Activated T-helper 17 cell treated with anti-CD3 and anti-CD28 coated beads, Interleukin-2, amount 50 U/mL, for 72 hours (primary cell): Measurements from ENCODE around the gene ARHGAP26. TPM values are rescaled to one million over a fixed set of nuclear protein-coding genes. Genes with fewer than 3 reads are reported as not detected.
A peak's percentile ranks its signal among the peaks of the same experiment; 100 is the strongest.

ENCODE experiments used
- ATAC-seq: fragments of 150-1000 bp; cut with Tn5 transposase; replicated peaks from 2 replicates; pipeline ENCODE4 v1.10.0; 2021; ENCODE audit warnings: mild to moderate bottlenecking, moderate library complexity
- H3K27ac Mint-ChIP-seq: one replicate; pipeline ENCODE4 v1.8.0; 2022; ENCODE audit warnings: mixed read lengths
- H3K27me3 Mint-ChIP-seq: one replicate; pipeline ENCODE4 v1.8.0; 2022; ENCODE audit warnings: mixed read lengths
- H3K36me3 Mint-ChIP-seq: one replicate; pipeline ENCODE4 v1.8.0; 2022; ENCODE audit warnings: low read depth, mild to moderate bottlenecking, mixed read lengths
- H3K4me1 Mint-ChIP-seq: one replicate; pipeline ENCODE4 v1.8.0; 2022; ENCODE audit warnings: mixed read lengths
- H3K4me3 Mint-ChIP-seq: one replicate; pipeline ENCODE4 v1.8.0; 2022; ENCODE audit warnings: mild to moderate bottlenecking, mixed read lengths
- H3K9me3 Mint-ChIP-seq: one replicate; pipeline ENCODE4 v1.8.0; 2022; ENCODE audit warnings: mixed read lengths
- total RNA-seq, 2 donors: library from RNA; stranded (reverse); gene quantifications; one replicate each; pipeline ENCODE4 v1.2.3, GENCODE V29; 2022

ARHGAP26 gene
- total RNA-seq, 2 donors from 2014 or later = 7.8 to 12.0 TPM

DNA sequence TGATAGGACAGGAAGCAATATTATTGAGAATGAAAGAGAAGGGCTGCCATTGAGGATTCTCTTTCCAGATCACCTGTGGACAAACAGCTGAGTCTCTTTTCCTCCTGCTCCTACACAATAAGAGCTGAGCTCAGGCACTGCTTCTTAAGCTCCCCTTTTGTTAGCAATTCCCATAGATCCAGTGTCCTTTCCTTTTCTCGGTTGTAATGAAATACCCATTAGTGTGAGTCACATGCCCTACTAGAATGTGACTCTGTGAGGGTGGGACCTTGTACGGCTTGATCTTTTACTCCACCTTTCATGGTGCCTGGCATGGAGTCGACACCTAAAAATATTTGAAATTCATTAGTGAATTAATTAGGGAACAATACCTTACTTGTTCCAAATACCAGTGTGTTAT, 364.1 kb downstream of the ARHGAP26 start:
- H3K27me3 Mint-ChIP-seq = no peaks in the 10 kb centered on the region
- H3K27ac Mint-ChIP-seq = no peak overlapping the region
- H3K4me3 Mint-ChIP-seq = no peak overlapping the region
- H3K9me3 Mint-ChIP-seq = no peaks in the 10 kb centered on the region
- peaks cover 6% of the 10 kb centered on the region for H3K36me3 Mint-ChIP-seq
- H3K4me1 Mint-ChIP-seq = no peaks in the 10 kb centered on the region
- ATAC-seq = no peak

DNA sequence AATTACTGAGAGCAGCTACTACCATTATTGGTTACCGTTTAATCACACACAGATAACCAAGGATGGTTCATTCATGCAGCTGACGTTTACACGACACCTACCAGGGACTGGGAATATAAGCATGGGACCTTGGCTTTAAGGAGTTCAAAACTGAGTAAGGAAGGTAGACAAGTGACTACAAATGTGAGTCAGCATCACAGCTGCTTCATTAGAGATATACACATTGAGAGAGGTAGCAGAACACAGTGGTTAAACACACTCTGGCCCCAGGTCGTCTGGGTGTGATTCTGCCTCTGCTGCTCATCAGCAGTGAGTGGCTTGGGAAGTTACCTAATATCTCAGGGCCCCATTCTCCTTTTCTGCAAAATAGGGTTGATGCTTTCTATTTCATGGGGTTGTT, 364.7 kb downstream of the ARHGAP26 start:
- H3K27ac Mint-ChIP-seq = no peak overlapping the region
- no peaks in the 10 kb centered on the region for H3K9me3 Mint-ChIP-seq
- no peaks in the 10 kb centered on the region for H3K4me1 Mint-ChIP-seq
- no peaks in the 10 kb centered on the region for H3K27me3 Mint-ChIP-seq
- no peak overlapping the region for H3K4me3 Mint-ChIP-seq
- peaks cover 6% of the 10 kb centered on the region for H3K36me3 Mint-ChIP-seq
- peak; percentile 45 for ATAC-seq

DNA sequence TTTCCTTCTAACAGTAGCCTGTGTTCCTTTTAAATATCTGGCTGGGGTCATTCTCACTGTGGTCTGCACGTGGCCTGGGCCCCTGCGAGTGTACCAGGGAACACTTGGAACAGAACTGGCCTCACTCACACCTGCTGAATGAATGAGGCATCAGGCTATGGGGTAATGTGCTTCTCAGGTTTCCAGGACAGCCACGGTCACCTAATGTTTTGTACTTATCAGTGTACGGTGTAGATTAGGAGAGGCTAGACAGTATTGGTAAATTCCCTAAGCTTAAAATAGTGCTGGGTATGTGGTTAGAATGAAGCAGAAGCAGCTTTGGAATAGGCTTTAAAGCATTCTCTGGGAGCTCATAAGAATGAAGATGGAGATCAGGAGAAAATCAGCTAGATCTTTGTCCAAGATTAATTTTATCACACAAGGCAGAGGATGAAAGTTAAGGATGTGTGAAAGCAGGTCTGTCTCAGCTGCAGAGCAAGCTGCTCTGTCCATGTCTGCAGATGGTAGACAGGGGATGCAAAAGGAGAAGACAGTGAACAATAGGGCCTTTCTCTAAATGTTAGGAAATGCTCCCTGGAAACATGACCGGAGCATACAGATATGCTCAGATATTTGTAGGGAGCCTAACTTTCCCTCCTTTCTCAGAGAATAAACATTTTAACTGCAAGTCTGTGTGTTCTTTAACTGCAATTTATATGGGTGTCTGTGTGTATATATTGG, 365.8 kb downstream of the ARHGAP26 start:
- Mint-ChIP-seq H3K27me3 (no peaks in the 10 kb centered on the region), H3K9me3 (no peaks in the 10 kb centered on the region), H3K36me3 (peaks cover 6% of the 10 kb centered on the region), H3K27ac (no peak overlapping the region), H3K4me1 (no peaks in the 10 kb centered on the region), H3K4me3 (no peak overlapping the region)
- no peak for ATAC-seq

DNA sequence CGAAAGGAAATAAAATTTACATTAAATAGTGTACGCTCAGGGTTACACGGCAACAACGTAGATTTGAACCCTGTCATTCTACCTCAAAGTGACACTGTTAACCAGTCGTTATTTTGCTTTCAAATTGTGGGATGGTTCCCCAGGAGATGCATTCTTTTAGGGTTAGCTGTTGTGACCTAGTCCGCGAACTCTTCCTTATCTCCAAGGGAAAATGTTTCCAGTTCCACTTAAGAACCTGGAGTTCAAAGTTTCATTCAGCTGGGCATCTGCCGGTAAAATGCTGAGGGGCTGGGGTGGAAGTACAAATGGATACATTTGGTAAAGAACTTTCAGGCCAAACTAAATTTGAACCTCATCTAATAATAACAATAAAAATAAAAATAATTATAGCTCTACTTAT, 368.7 kb downstream of the ARHGAP26 start:
- Mint-ChIP-seq H3K4me3 (no peak overlapping the region), H3K27ac (no peak overlapping the region), H3K36me3 (peaks cover 5% of the 10 kb centered on the region), H3K4me1 (no peaks in the 10 kb centered on the region), H3K27me3 (no peaks in the 10 kb centered on the region), H3K9me3 (no peaks in the 10 kb centered on the region)
- ATAC-seq = no peak

DNA sequence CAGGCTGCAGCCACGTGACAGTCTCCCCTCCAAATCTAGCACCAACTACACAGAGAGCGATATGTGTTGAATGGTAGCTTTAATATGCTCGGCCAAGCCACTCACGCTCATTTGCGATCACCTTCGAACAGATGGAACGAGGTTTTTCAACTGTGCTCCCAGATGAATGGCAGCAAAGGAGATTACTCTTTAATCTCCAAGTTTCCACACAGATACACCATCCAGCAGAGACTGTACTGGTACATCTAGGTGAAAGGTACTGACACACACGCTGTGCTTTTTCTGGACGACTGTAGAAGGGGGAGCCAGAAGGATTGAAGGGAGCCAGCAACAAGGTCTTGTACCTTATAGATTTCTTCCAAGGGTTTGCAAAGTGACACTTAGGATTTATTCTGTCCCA, 369.4 kb downstream of the ARHGAP26 start:
- no peaks in the 10 kb centered on the region for H3K36me3 Mint-ChIP-seq
- no peak overlapping the region for H3K27ac Mint-ChIP-seq
- H3K4me1 Mint-ChIP-seq = no peaks in the 10 kb centered on the region
- no peak for ATAC-seq
- no peaks in the 10 kb centered on the region for H3K9me3 Mint-ChIP-seq
- no peak overlapping the region for H3K4me3 Mint-ChIP-seq
- no peaks in the 10 kb centered on the region for H3K27me3 Mint-ChIP-seq

DNA sequence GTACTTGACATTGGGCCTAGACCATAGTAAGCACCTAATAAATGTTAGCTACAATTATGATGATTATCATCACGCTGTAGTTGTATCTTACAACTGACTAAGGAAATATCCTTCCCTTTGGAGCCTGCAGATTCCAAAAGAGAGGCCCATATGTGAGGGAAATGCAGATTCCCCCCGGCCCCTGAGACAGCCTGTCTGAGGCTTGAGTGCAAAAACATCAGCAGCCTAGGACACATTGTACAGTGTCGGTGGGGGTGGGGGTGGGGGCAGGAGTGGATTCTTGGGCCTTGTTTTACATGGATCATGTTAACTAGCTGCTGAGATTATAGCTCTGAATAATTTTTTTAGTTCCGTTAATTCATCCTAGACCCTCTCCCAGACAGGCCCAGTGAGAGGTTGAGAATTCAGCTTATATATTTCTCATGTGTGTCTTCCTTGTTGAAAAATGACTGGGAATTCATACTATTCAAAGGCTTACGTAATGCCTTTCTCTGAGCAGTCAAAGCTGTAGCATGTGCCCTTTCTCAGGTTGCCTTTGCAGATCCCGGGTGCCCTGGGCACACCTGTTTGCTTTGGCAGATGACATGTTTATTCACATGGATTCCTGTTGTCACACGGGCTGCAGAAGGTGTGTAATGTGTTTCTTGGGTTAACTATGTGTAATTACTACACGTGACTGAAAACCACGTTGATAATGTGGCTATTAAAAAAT, 370.5 kb downstream of the ARHGAP26 start:
- Mint-ChIP-seq H3K27me3 (no peaks in the 10 kb centered on the region), H3K4me3 (no peak overlapping the region), H3K4me1 (no peaks in the 10 kb centered on the region), H3K9me3 (no peaks in the 10 kb centered on the region), H3K27ac (no peak overlapping the region), H3K36me3 (no peaks in the 10 kb centered on the region)
- ATAC-seq = no peak

DNA sequence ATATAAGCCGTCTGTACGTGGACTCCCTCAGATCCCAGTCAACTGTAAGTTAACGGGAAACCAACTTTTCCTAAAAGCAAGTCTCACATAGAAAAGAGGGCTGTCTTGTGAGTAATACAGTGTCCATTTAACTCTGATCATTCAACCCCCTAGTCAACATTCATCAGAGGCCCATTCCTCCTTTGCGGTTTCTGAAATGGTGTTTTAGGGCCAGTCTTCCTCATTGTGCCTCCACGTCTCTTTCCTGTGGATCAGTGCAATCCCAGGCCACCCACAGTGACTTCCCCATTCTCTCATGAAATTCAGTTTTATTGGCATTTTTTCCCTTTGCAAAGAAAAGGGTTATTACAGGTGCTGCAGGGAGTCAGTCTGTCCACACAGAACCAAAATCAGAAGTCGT, 371.5 kb downstream of the ARHGAP26 start:
- no peaks in the 10 kb centered on the region for H3K27me3 Mint-ChIP-seq
- H3K36me3 Mint-ChIP-seq = no peaks in the 10 kb centered on the region
- no peaks in the 10 kb centered on the region for H3K9me3 Mint-ChIP-seq
- no peaks in the 10 kb centered on the region for H3K4me1 Mint-ChIP-seq
- H3K4me3 Mint-ChIP-seq = no peak overlapping the region
- ATAC-seq = no peak
- H3K27ac Mint-ChIP-seq = no peak overlapping the region

DNA sequence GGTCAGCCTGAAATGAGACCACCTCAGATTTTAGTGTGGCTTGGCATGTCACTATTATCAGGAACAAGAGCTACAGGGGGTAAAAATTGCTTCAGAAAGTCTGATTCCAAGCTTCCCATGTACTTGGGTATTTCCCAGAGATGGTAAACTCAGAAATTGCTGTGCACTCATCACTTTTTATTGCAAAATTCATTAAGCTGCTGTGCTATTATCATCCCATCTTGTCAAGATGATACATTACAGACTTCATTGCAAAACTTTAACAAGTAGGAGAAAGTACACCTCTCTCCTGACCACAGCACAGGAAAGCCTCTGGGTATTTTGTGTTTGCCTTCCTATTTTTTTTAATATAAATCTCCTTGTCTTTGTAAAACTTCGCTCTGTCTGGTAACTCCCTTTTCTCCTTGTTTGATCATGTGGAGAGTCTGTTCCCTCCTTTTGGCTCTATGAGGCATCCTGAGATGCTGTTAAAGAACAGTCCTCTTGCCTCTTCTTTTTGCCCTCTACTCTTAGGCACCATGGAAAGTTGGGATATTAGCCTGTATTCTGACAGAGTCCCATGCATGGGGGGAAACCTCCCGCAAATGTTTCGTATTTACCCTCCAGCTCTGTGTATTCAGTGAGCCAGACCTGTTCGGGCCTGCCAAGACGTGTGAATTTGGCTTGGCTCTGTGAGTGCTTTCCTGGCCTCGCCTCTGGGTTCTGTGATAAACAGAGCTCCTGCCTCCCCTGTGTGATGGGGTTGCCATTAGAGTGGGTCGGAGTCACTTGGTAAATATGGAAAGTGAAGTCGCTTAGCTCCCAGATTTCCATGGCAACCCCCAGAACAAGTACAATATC, 372.6 kb downstream of the ARHGAP26 start:
- H3K27me3 Mint-ChIP-seq = no peaks in the 10 kb centered on the region
- no peaks in the 10 kb centered on the region for H3K9me3 Mint-ChIP-seq
- no peaks in the 10 kb centered on the region for H3K36me3 Mint-ChIP-seq
- no peak overlapping the region for H3K27ac Mint-ChIP-seq
- no peak overlapping the region for H3K4me3 Mint-ChIP-seq
- H3K4me1 Mint-ChIP-seq = no peaks in the 10 kb centered on the region
- no peak for ATAC-seq

DNA sequence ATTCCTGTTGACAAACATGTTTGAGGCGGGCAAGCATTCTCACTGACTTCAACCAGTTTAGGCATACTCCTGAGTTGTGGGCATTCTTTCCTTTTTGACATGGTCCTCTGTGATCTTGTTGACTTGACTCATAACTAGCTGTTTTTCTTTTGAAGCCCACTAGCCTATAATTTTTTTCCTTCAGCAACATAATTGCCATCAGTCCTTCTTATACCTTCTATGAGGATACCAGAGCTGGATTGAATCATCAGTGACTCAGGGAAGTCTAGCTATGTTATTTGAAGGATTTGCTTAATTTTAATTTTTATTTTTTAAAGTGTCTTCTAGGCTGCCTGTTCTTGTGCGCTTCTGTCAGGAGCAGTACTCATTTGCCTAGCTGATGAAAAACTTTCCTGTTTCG, 373.8 kb downstream of the ARHGAP26 start:
- H3K4me1 Mint-ChIP-seq = no peaks in the 10 kb centered on the region
- H3K27ac Mint-ChIP-seq = no peak overlapping the region
- no peaks in the 10 kb centered on the region for H3K27me3 Mint-ChIP-seq
- no peaks in the 10 kb centered on the region for H3K9me3 Mint-ChIP-seq
- no peak overlapping the region for H3K4me3 Mint-ChIP-seq
- ATAC-seq = no peak
- no peaks in the 10 kb centered on the region for H3K36me3 Mint-ChIP-seq

DNA sequence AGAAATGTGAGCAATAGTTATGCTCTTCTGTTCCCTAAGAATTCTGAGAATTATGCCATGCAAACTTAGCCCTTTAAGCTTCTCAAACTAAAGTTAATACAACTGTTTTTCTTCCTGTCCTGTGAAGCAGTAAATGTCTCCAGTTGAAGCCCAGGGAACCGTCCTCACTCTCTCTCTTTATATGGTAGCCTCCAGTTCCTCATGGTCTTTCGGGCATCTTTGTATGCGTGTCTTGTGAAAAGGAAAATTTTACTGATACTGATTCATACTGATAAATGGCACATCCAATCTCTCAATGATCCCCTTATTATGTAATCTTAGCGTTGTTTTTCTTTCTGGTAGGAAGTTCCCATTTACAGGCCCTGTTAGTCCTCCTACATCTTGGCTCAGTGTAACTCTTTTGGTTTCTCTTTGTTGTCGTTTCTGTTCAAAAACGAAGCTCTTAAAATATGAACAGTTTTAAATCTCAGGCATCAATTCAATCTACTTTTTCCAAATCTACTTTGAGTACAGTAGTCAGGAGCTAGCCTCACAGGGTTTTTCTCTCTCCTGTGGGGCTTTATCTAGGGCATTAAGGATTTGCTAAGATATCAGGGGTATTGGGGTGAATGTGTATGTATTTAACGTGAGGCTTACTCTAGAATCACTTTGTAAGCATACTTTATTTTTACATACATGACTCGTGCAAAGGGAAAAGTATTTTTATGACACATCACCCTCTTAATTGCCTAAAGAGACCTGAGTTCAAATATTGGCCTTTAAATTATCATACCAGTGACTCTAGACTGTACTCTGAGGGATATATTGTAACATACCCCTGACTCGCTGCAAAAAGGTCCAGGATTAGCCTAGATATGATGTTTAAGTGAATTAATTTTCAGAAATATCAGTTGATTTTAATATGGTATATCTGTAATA, 375.3 kb downstream of the ARHGAP26 start:
- Mint-ChIP-seq H3K9me3 (no peaks in the 10 kb centered on the region), H3K4me1 (no peaks in the 10 kb centered on the region), H3K4me3 (peak overlapping the region; percentile 4), H3K27ac (peak overlapping the region; percentile 11), H3K27me3 (no peaks in the 10 kb centered on the region), H3K36me3 (no peaks in the 10 kb centered on the region)
- ATAC-seq = peak; percentile 21

DNA sequence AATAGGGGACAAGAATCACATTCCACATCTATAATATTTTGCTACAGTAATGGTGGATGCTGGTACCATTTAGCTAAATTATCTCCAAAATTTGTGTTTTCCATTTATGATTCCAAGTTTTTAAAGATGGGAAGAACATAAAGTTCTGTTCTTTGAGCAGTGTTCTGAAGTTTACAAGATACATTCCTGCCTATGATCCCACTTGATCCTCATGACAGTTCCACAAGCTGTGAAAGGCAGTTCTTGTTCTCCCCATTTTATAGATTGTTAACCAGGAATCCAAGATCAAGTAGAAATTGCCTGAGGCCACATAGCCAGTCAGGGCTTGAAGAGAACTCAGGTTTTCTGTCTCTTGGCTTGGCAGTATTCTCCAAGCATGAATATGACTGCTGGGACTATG, 376.0 kb downstream of the ARHGAP26 start:
- Mint-ChIP-seq H3K4me3 (no peak overlapping the region), H3K4me1 (no peaks in the 10 kb centered on the region), H3K27ac (peak overlapping the region; percentile 11), H3K36me3 (no peaks in the 10 kb centered on the region), H3K9me3 (no peaks in the 10 kb centered on the region), H3K27me3 (no peaks in the 10 kb centered on the region)
- ATAC-seq = no peak

DNA sequence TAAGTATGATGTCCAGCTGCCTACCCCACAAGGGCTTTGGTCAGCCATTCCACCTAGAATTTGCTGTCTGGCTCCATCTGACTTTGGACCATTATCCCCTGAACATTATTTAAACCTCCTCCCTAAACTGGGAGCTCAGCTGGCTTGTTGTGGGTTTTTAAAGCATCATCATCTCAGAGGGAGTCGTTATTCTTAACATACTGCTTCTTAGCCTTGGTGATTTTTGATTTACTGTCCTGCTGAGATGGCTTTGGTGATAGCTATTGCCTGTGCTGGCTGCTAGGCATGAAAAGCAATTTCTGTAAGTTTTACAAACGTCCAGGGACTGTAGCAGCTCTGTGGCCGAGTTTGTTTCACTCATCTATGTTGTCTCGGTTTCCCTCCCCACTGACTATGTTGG, 377.2 kb downstream of the ARHGAP26 start:
- Mint-ChIP-seq H3K36me3 (no peaks in the 10 kb centered on the region), H3K27me3 (no peaks in the 10 kb centered on the region), H3K4me1 (no peaks in the 10 kb centered on the region), H3K9me3 (no peaks in the 10 kb centered on the region), H3K27ac (no peak overlapping the region), H3K4me3 (no peak overlapping the region)
- ATAC-seq = no peak

DNA sequence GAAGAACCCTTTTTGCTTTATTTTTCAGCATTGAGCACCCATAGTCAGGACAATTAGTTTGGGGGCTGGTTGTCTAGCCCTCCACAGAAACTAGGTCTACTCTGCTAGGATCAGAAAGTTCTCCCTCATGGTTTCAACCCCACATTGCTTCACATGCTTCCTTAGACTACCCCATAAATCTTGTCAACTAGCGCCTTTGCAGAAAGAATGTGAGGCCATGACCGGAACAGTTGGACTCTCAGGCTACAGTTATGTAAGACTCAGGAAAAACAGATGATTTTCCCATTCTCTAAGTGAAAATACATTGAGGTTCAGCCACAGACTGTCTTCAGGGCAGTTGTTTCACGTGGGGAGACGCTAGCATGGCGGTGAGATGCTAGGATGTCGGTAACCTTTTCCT, 377.7 kb downstream of the ARHGAP26 start:
- ATAC-seq = no peak
- no peaks in the 10 kb centered on the region for H3K27me3 Mint-ChIP-seq

DNA sequence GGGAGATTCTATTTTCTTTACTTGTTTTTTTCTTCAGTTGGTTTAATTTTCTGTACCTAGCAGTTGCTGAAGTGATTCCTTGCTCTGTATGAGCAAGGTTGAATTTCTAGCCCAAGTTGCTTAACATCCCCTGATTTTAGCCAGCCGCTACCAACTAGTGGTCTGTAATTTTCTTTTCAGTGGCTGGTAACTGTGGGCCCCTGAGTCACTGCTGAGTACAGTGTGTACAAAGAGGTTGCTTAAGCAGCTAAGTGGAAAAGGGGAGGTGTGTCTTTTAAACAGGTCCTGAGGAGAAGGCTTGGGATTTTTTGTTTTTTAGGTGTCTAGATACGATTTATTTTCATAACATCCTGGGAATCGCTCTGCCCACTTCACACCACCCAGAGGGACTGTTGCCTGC, 378.6 kb downstream of the ARHGAP26 start:
- Mint-ChIP-seq H3K4me3 (no peak overlapping the region), H3K4me1 (no peaks in the 10 kb centered on the region), H3K9me3 (no peaks in the 10 kb centered on the region), H3K27me3 (no peaks in the 10 kb centered on the region), H3K27ac (no peak overlapping the region), H3K36me3 (no peaks in the 10 kb centered on the region)
- ATAC-seq = no peak

More for the DNA sequence above, 377.7 kb downstream of the ARHGAP26 start:
- no peaks in the 10 kb centered on the region for H3K36me3 Mint-ChIP-seq
- no peak overlapping the region for H3K4me3 Mint-ChIP-seq
- H3K27ac Mint-ChIP-seq = no peak overlapping the region
- H3K9me3 Mint-ChIP-seq = no peaks in the 10 kb centered on the region
- no peaks in the 10 kb centered on the region for H3K4me1 Mint-ChIP-seq
